ENCODE measurements around the gene DOC2B.

- TF ChIP-seq CTCF (tag by site-specific recombination; IDR thresholded peaks at IDR 0.05), result no peak
- no peak for TF ChIP-seq SCRT2 (tag by site-specific recombination; IDR thresholded peaks at IDR 0.05)
- TF ChIP-seq ZNF704 (tag by site-specific recombination; IDR thresholded peaks at IDR 0.05), result no peak
- TF ChIP-seq YY1 (tag by site-specific recombination; IDR thresholded peaks at IDR 0.05), result no peak
- TF ChIP-seq ZNF513 (tag by site-specific recombination; IDR thresholded peaks at IDR 0.05), result no peak
- no peak for TF ChIP-seq ZNF433 (tag by site-specific recombination; IDR thresholded peaks at IDR 0.05; ENCODE audit: low read depth)
- no peak for TF ChIP-seq PATZ1 (tag by site-specific recombination; IDR thresholded peaks at IDR 0.05)
- no peak for TF ChIP-seq PBX3 (CRISPR knock-in tag; IDR thresholded peaks at IDR 0.05)
- no peak for TF ChIP-seq ATF2 (tag by site-specific recombination; IDR thresholded peaks at IDR 0.05; ENCODE audit: low read depth)
- no peak for TF ChIP-seq ZBTB7A (tag by site-specific recombination; IDR thresholded peaks at IDR 0.05; ENCODE audit: low read depth)
- no peak for TF ChIP-seq ZNF114 (tag by site-specific recombination; IDR thresholded peaks at IDR 0.05)
- no peak for TF ChIP-seq ZNF426 (tag by site-specific recombination; IDR thresholded peaks at IDR 0.05)
- no peak for TF ChIP-seq ZNF214 (tag by site-specific recombination; IDR thresholded peaks at IDR 0.05; ENCODE audit: borderline replicate concordance)
- no peak for TF ChIP-seq ZNF274 (IDR thresholded peaks at IDR 0.05; ENCODE audit: low read length)
- TF ChIP-seq ZNF274 (tag by site-specific recombination; IDR thresholded peaks at IDR 0.05; ENCODE audit: borderline replicate concordance), result no peak
Measured at GRCh38 chr17:208429-208828, 27.0 kb upstream of the DOC2B start.

All from HEK293 (cell line).